Measurements from ENCODE around the gene INAVA.

The INAVA gene

DNA sequence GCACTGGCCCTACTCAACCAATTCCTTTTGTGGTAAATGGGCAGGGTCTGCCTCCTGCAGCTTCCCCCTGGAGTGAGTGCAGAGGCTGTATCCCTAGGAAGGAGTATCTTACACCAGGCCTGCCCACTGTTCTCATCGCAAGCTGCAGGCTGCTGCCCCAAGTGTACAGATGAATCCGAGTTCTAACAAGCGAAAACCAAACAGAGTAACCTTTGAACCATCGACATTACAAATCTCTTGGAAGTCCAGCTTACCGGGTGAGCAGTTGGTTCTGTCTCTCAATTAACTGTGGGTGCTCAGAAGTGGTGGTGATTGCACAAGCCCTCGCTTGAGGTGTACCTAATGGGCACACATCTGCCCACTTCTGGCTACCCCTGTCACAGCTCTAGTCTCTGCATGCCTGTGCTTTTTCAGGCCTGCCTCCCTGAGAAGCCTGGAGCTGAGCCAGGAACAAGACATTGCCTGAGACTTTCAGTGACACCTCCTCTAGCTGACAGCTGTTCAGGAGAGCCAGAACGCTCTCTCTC lies 22.7 kb downstream of the INAVA start:
- Histone ChIP-seq H3K27me3 (replicated peaks; ENCODE audit: insufficient read depth, low read length) (no peaks in the 10 kb centered on the region), H3K27ac (ENCODE audit: low read length) (no peak overlapping the region), H3K36me3 (replicated peaks; ENCODE audit: insufficient read depth, low read length) (no peaks in the 10 kb centered on the region), H3K9me3 (replicated peaks; ENCODE audit: insufficient read depth, low read length) (no peaks in the 10 kb centered on the region), H2AFZ (ENCODE audit: low read length) (no peak overlapping the region), H3K9me2 (replicated peaks; ENCODE audit: insufficient read depth, low read length) (no peaks in the 10 kb centered on the region), H3K9ac (ENCODE audit: low read length) (no peak overlapping the region), H3K4me1 (ENCODE audit: low read length) (no peaks in the 10 kb centered on the region), H3K79me2 (ENCODE audit: low read length) (no peaks in the 10 kb centered on the region), H3F3A (ENCODE audit: insufficient read depth, low read length) (no peaks in the 10 kb centered on the region), H4K20me1 (ENCODE audit: insufficient read depth, low read length) (no peaks in the 10 kb centered on the region), H3K4me2 (ENCODE audit: low read depth, low read length) (no peak overlapping the region), H3K4me3 (ENCODE audit: low read length) (no peak overlapping the region)
- no peak for DNase-seq
- TF ChIP-seq EZH2 (optimal IDR thresholded peaks at IDR 0.05; ENCODE audit: low read depth, low read length) (no peak), EZH2phosphoT487 (IDR thresholded peaks at IDR 0.05; ENCODE audit: low read length) (no peak)
- TF ChIP-seq, protein P1, sequence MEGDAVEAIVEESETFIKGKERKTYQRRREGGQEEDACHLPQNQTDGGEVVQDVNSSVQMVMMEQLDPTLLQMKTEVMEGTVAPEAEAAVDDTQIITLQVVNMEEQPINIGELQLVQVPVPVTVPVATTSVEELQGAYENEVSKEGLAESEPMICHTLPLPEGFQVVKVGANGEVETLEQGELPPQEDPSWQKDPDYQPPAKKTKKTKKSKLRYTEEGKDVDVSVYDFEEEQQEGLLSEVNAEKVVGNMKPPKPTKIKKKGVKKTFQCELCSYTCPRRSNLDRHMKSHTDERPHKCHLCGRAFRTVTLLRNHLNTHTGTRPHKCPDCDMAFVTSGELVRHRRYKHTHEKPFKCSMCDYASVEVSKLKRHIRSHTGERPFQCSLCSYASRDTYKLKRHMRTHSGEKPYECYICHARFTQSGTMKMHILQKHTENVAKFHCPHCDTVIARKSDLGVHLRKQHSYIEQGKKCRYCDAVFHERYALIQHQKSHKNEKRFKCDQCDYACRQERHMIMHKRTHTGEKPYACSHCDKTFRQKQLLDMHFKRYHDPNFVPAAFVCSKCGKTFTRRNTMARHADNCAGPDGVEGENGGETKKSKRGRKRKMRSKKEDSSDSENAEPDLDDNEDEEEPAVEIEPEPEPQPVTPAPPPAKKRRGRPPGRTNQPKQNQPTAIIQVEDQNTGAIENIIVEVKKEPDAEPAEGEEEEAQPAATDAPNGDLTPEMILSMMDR (IDR thresholded peaks at IDR 0.05; ENCODE audit: low read length), result no peak

- no peaks in the 10 kb centered on the region for H3K79me2 ChIP-seq (ENCODE audit: low read length)
- no peaks in the 10 kb centered on the region for H3K9me2 ChIP-seq (replicated peaks; ENCODE audit: insufficient read depth, low read length)
These were observed 23.3 kb downstream of the INAVA start for GRCh38 chr1:200918006-200918405.

GRCh38 chr1:200919386-200919785 lies 24.7 kb downstream of the INAVA start:
- Histone ChIP-seq H3K27ac (ENCODE audit: low read length) (no peak overlapping the region), H3F3A (ENCODE audit: insufficient read depth, low read length) (no peaks in the 10 kb centered on the region), H4K20me1 (ENCODE audit: insufficient read depth, low read length) (no peaks in the 10 kb centered on the region), H3K4me1 (ENCODE audit: low read length) (no peaks in the 10 kb centered on the region), H3K4me3 (ENCODE audit: low read length) (no peak overlapping the region), H3K9me3 (replicated peaks; ENCODE audit: insufficient read depth, low read length) (no peaks in the 10 kb centered on the region), H3K9ac (ENCODE audit: low read length) (no peak overlapping the region), H3K36me3 (replicated peaks; ENCODE audit: insufficient read depth, low read length) (no peaks in the 10 kb centered on the region), H3K27me3 (replicated peaks; ENCODE audit: insufficient read depth, low read length) (no peaks in the 10 kb centered on the region), H3K4me2 (ENCODE audit: low read depth, low read length) (no peak overlapping the region), H2AFZ (ENCODE audit: low read length) (no peak overlapping the region), H3K79me2 (ENCODE audit: low read length) (no peaks in the 10 kb centered on the region), H3K9me2 (replicated peaks; ENCODE audit: insufficient read depth, low read length) (no peaks in the 10 kb centered on the region)
- TF ChIP-seq, protein P1 (IDR thresholded peaks at IDR 0.05; ENCODE audit: low read length), result no peak
- TF ChIP-seq EZH2phosphoT487 (IDR thresholded peaks at IDR 0.05; ENCODE audit: low read length) (no peak), EZH2 (optimal IDR thresholded peaks at IDR 0.05; ENCODE audit: low read depth, low read length) (no peak)
- no peak for DNase-seq

More at GRCh38 chr1:200918006-200918405, 23.3 kb downstream of the INAVA start:
- Histone ChIP-seq H3K4me1 (ENCODE audit: low read length) (no peaks in the 10 kb centered on the region), H3K4me3 (ENCODE audit: low read length) (no peak overlapping the region), H3K9ac (ENCODE audit: low read length) (no peak overlapping the region), H2AFZ (ENCODE audit: low read length) (no peak overlapping the region), H3F3A (ENCODE audit: insufficient read depth, low read length) (no peaks in the 10 kb centered on the region), H3K27me3 (replicated peaks; ENCODE audit: insufficient read depth, low read length) (no peaks in the 10 kb centered on the region), H4K20me1 (ENCODE audit: insufficient read depth, low read length) (no peaks in the 10 kb centered on the region), H3K27ac (ENCODE audit: low read length) (no peak overlapping the region), H3K9me3 (replicated peaks; ENCODE audit: insufficient read depth, low read length) (no peaks in the 10 kb centered on the region), H3K36me3 (replicated peaks; ENCODE audit: insufficient read depth, low read length) (no peaks in the 10 kb centered on the region), H3K4me2 (ENCODE audit: low read depth, low read length) (no peak overlapping the region)
- DNase-seq, result no peak
- TF ChIP-seq EZH2 (optimal IDR thresholded peaks at IDR 0.05; ENCODE audit: low read depth, low read length), result no peak
- TF ChIP-seq, protein P1 (IDR thresholded peaks at IDR 0.05; ENCODE audit: low read length), result no peak
- TF ChIP-seq EZH2phosphoT487 (IDR thresholded peaks at IDR 0.05; ENCODE audit: low read length), result no peak

Measured in MM.1S (cell line).